Measurements from ENCODE around the gene DHX9. TPM values are rescaled to one million over a fixed set of nuclear protein-coding genes. Genes with fewer than 3 reads are reported as not detected.
"Not testable (repeated sequence)": the region's sequence is repeated elsewhere in the genome, so short reads cannot be mapped to it uniquely, and the experiment has no call there.

Gene DHX9
- total RNA-seq, 2 experiments from 2014 or later, result 213 to 228 TPM

DNA sequence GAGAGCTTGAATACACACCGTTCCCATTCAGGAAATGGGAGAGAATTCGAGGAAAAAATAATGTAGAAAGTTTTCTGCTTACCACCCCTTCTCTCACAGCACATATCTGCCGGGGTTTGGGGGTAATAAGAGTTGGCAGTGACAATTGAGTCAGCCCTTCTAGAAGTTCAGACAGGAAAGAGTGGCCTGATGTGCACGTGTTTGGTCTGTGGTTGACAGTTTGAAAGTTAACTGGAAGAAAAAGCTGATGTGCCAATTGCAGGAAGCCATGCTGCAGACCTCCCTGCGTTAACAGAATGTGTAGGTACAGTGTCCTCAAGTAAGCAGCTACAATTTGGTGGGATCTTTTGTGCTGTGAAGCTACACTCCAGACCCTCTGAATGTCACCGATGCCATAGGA lies 50.9 kb downstream of the DHX9 start:
- ATAC-seq (peak; percentile 80), DNase-seq (peak; percentile 69)
- peak overlapping the region; percentile 17 for H3K27ac Mint-ChIP-seq
- CTCF ChIA-PET, result no interaction called here
- POLR2A ChIA-PET, result interaction anchor here (1.1 to 1.8 kb wide), 2 partner anchors 30 to 32 kb away, joined by 3 to 5 read pairs; no protein-coding TSS in a partner anchor
- H3K4me3 Mint-ChIP-seq, result no peak overlapping the region
- peaks cover 10% of the 10 kb centered on the region for H3K27me3 Mint-ChIP-seq
- intact Hi-C loops (cut with micrococcal nuclease), result no loop called here
- H3K9me3 Mint-ChIP-seq, result peaks cover 2% of the 10 kb centered on the region
- TF ChIP-seq CTCF (IDR thresholded peaks at IDR 0.05), result no peak
- H3K4me1 Mint-ChIP-seq (ENCODE audit: low read depth), result peaks cover 35% of the 10 kb centered on the region
- peaks cover 54% of the 10 kb centered on the region for H3K36me3 Mint-ChIP-seq (ENCODE audit: low read depth)

DNA sequence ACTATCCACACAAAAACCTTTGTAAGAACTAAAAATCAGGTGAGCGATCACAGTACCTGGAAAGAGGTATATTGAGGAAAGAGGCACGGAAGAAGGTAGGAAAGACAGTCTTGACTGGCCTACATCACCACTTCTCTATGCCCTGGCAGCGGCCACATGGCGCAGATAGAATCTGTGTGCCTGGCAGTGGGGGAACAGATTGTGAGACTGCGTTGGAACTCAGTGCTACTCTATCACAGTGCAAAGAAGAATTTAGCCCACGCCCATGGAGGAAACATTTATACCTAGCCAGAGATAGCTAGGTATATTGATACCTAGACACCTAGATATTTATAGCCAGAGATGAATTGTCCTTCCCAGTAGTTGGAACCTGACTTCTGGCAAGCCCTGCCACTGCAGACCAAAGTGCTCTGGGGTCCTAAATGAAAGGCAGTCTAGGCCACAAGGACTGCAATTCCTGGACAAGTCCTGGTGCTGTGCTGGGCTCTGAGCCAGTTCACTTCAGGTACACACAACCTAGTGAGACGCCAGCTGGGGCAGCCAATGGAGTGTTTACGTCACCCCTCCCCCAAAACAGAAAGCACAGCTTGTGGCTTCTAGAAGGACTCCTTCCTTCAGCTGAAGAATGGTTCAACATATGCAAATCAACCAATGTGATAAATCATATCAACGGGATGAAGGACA lies 51.9 kb downstream of the DHX9 start:
- ATAC-seq (no peak), DNase-seq (no peak)
- intact Hi-C loops (cut with micrococcal nuclease), result no loop called here
- POLR2A ChIA-PET, result interaction anchor here (1.1 kb wide), 1 partner anchor 33 kb away, joined by 3 read pairs; no protein-coding TSS in a partner anchor
- Mint-ChIP-seq H3K27me3 (peaks cover 10% of the 10 kb centered on the region), H3K27ac (no peak overlapping the region), H3K4me3 (no peak overlapping the region), H3K4me1 (ENCODE audit: low read depth) (peaks cover 30% of the 10 kb centered on the region), H3K36me3 (ENCODE audit: low read depth) (peaks cover 45% of the 10 kb centered on the region), H3K9me3 (peaks cover 2% of the 10 kb centered on the region)
- no peak for TF ChIP-seq CTCF (IDR thresholded peaks at IDR 0.05)
- CTCF ChIA-PET, result no interaction called here

GRCh38 chr1:182897696-182898095 lies 58.5 kb downstream of the DHX9 start:
- intact Hi-C loops (cut with micrococcal nuclease), result no loop called here
- H3K36me3 Mint-ChIP-seq (ENCODE audit: low read depth), result no peaks in the 10 kb centered on the region
- ATAC-seq (no peak), DNase-seq (no peak)
- no peak for TF ChIP-seq CTCF (IDR thresholded peaks at IDR 0.05)
- H3K27ac Mint-ChIP-seq, result no peak overlapping the region
- CTCF ChIA-PET, result no interaction called here
- peaks cover 2% of the 10 kb centered on the region for H3K9me3 Mint-ChIP-seq
- peaks cover 4% of the 10 kb centered on the region for H3K4me1 Mint-ChIP-seq (ENCODE audit: low read depth)
- H3K4me3 Mint-ChIP-seq, result no peak overlapping the region
- H3K27me3 Mint-ChIP-seq, result peaks cover 12% of the 10 kb centered on the region
- POLR2A ChIA-PET, result no interaction called here

DNA sequence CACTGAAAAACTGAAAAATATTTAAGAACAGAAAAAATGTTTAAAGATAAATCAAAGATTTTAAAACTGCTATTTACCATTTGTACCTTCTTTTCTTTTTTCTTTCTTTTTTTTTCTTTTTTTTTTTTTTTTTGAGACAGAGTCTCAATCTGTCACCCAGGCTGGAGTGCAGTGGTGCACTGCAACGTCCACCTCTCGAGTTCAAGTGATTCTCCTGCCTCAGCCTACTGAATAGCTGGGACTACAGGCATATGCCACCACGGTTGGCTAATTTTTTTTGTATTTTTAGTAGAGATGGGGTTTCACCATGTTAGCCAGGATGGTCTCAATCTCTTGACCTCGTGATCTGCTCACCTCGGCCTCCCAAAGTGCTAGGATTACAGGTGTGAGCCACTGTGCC lies 62.8 kb downstream of the DHX9 start:
- H3K27ac Mint-ChIP-seq, POLR2A ChIA-PET, H3K27me3 Mint-ChIP-seq: not testable (repeated sequence)

GRCh38 chr1:182905321-182905720 lies 66.2 kb downstream of the DHX9 start:
- POLR2A ChIA-PET, result no interaction called here
- ATAC-seq (no peak), DNase-seq (no peak)
- Mint-ChIP-seq H3K4me3 (no peak overlapping the region), H3K27me3 (peaks cover 5% of the 10 kb centered on the region), H3K9me3 (no peaks in the 10 kb centered on the region), H3K4me1 (ENCODE audit: low read depth) (no peaks in the 10 kb centered on the region), H3K36me3 (ENCODE audit: low read depth) (no peaks in the 10 kb centered on the region), H3K27ac (no peak overlapping the region)
- no peak for TF ChIP-seq CTCF (IDR thresholded peaks at IDR 0.05)
- intact Hi-C loops (cut with micrococcal nuclease), result no loop called here
- CTCF ChIA-PET, result no interaction called here

More for the DNA sequence above, 62.8 kb downstream of the DHX9 start:
- H3K9me3 Mint-ChIP-seq; H3K4me3 Mint-ChIP-seq; CTCF ChIA-PET; DNase-seq; H3K36me3 Mint-ChIP-seq (ENCODE audit: low read depth); H3K4me1 Mint-ChIP-seq (ENCODE audit: low read depth); ATAC-seq; intact Hi-C loops (cut with micrococcal nuclease): not testable (repeated sequence)
